Suppressor macrophage (primary cell): ENCODE data around the gene FARSA.
A peak's percentile ranks its signal among the peaks of the same experiment; 100 is the strongest.
"Not testable (repeated sequence)": the region's sequence is repeated elsewhere in the genome, so short reads cannot be mapped to it uniquely, and the experiment has no call there.

ENCODE experiments used
- DNase-seq, 4 experiments: peaks; one replicate each; pipeline ENCODE4 v3.0.0-alpha.2; 2020 to 2022
- total RNA-seq, 17 experiments: gene quantifications; one replicate each; lab custom pipeline; 2026; ENCODE audit warnings: mixed read lengths in 6 of 17, inconsistent platforms in 3 of 17; lab: John Stamatoyannopoulos, UW

The FARSA gene
- 23.4 to 132 (median 63.6) reads per million in 17 experiments for total RNA-seq

- peak; percentile 94 to 97 (median 95) for DNase-seq
These were observed at the start of gene FARSA for GRCh38 chr19:12933287-12934072. Gene FARSA (minus strand): TSS chr19:12933711. CDS start chr19:12933696, 15 bp downstream.

- DNase-seq: no peak
These were observed 49.6 kb upstream of the FARSA start for GRCh38 chr19:12983091-12983490.

GRCh38 chr19:12982648-12983047 lies 49.1 kb upstream of the FARSA start:
- DNase-seq: no peak

- DNase-seq: no peak
These were observed 46.5 kb upstream of the FARSA start for GRCh38 chr19:12979974-12980373.

- DNase-seq: not testable (repeated sequence)
These were observed 42.6 kb upstream of the FARSA start for GRCh38 chr19:12976109-12976508.

GRCh38 chr19:12975221-12975741 lies 41.8 kb upstream of the FARSA start:
- no peak for DNase-seq

- DNase-seq: no peak
These were observed 41.0 kb upstream of the FARSA start for GRCh38 chr19:12974301-12975220.

- no peak for DNase-seq
These were observed 39.7 kb upstream of the FARSA start for GRCh38 chr19:12973236-12973635.

- DNase-seq: no peak
These were observed 36.7 kb upstream of the FARSA start for GRCh38 chr19:12970070-12970820.

GRCh38 chr19:12969292-12969988 lies 35.9 kb upstream of the FARSA start, which contains the start of gene DAND5:
Gene DAND5 (plus strand): TSS chr19:12969576. CDS start chr19:12969661, 85 bp downstream.
- no peak for DNase-seq

- DNase-seq: no peak
These were observed 34.4 kb upstream of the FARSA start for GRCh38 chr19:12967907-12968306.

GRCh38 chr19:12965812-12966135 lies 32.3 kb upstream of the FARSA start:
- no peak for DNase-seq

- DNase-seq: peak; percentile 80 to 90 (median 88)
These were observed 31.7 kb upstream of the FARSA start for GRCh38 chr19:12965017-12965811.

GRCh38 chr19:12959481-12959880 lies 26.0 kb upstream of the FARSA start:
- no peak for DNase-seq

GRCh38 chr19:12957389-12957952 lies 24.0 kb upstream of the FARSA start:
- not testable (repeated sequence) for DNase-seq

GRCh38 chr19:12956446-12957388 lies 23.2 kb upstream of the FARSA start, which contains the start of gene GADD45GIP1:
Gene GADD45GIP1 (minus strand): TSS chr19:12957223. CDS start chr19:12957212, 11 bp downstream.
- peak; percentile 84 to 93 (median 89) for DNase-seq

GRCh38 chr19:12955996-12956395 lies 22.5 kb upstream of the FARSA start:
- no peak for DNase-seq

GRCh38 chr19:12955575-12955974 lies 22.1 kb upstream of the FARSA start:
- not testable (repeated sequence) for DNase-seq

GRCh38 chr19:12954612-12954962 lies 21.1 kb upstream of the FARSA start:
- DNase-seq: peak in 1 of 4 experiments; percentile 2
